Heart left ventricle (tissue), 16 donors: ENCODE measurements around the gene FOXO3B. TPM values are rescaled to one million over a fixed set of nuclear protein-coding genes. Genes with fewer than 3 reads are reported as not detected.
A peak's percentile ranks its signal among the peaks of the same experiment; 100 is the strongest.
"Not testable (repeated sequence)": the region's sequence is repeated elsewhere in the genome, so short reads cannot be mapped to it uniquely, and the experiment has no call there.

Experiments used
- ATAC-seq, 4 donors: fragments of 200-7000 bp; cut with Tn5 transposase; one replicate each; pipeline ENCODE4 v1.9.1; 2020 to 2022; ENCODE audit warnings: moderate library complexity in 4 of 4, mild to moderate bottlenecking in 3 of 4, moderate number of reproducible peaks in 1 of 4
- DNase-seq, 5 donors: peaks; one replicate each; pipeline ENCODE4 v3.0.0-alpha.2; 2020
- H3K27ac ChIP-seq, 12 donors: fragments of 200-600 bp; sonication (generic) in 4 of 12; one replicate each; pipeline versions ENCODE4 v1.5.0 to v1.8.0; 2016 to 2022; ENCODE audit warnings: mild to moderate bottlenecking in 2 of 12
- H3K27me3 ChIP-seq, 9 donors: fragments of 200-600 bp; sonication (generic) in 2 of 9; one replicate each; pipeline versions ENCODE4 v1.5.1 to v1.8.0; 2016 to 2022; ENCODE audit warnings: mild to moderate bottlenecking in 3 of 9
- H3K36me3 ChIP-seq, 9 donors: fragments of 200-600 bp; sonication (generic) in 2 of 9; one replicate each; pipeline versions ENCODE4 v1.5.0 to v1.8.0; 2018 to 2022; ENCODE audit warnings: mild to moderate bottlenecking in 2 of 9
- H3K4me1 ChIP-seq, 12 donors: fragments of 200-600 bp; sonication (generic) in 4 of 12; one replicate each; pipeline versions ENCODE4 v1.5.0 to v1.8.0; 2016 to 2022; ENCODE audit warnings: mild to moderate bottlenecking in 3 of 12
- H3K4me3 ChIP-seq, 12 donors: fragments of 200-600 bp; sonication (generic) in 4 of 12; one replicate each; pipeline versions ENCODE4 v1.5.0 to v1.8.0; 2017 to 2022; ENCODE audit warnings: mild to moderate bottlenecking in 9 of 12, moderate library complexity in 4 of 12
- H3K9me3 ChIP-seq, 12 donors: fragments of 200-600 bp; sonication (generic) in 4 of 12; one replicate each; pipeline versions ENCODE4 v1.5.0 to v1.8.0; 2016 to 2022; ENCODE audit warnings: mild to moderate bottlenecking in 1 of 12
- WGBS, 4 donors: extraction: QIAGEN DNeasy Blood & Tissue Kit in 2 of 4; methylation state at CpG; one replicate each; pipeline versions ENCODE4 v1.1.5 to v1.1.7; 2013 to 2018; 5-methylcytosine and 5-hydroxymethylcytosine counted together
- intact Hi-C, 10 donors: fragments of 100-400 bp; cut with DNase I; formaldehyde crosslinking; loops; one replicate each; pipeline versions ENCODE4 v1.11.1 to v1.14.2; 2022
- polyA plus RNA-seq, 2 donors: library from polyadenylated mRNA; stranded (reverse); fragments of 200-250 nt; gene quantifications; one replicate each; pipeline ENCODE4 v1.2.3, GENCODE V29; 2013
- total RNA-seq, 9 donors: library from RNA; depleted of rRNA in 2 of 9; stranded (reverse); fragments of >200 nt in 2 of 9; fragmentation: NEBNext Ultra II Directional in 3 of 9; extraction: Animal tissue kit (Norgen Biotek cat#: 25700) in 3 of 9; gene quantifications; one replicate each; pipeline versions ENCODE4 v1.1.0 to v1.2.4, GENCODE V29; 2016 to 2023
- TF ChIP-seq, protein P1 (sequence below), 12 donors: fragments of 200-600 bp; sonication (generic) in 4 of 12; IDR thresholded peaks; one replicate each; pipeline versions ENCODE4 v1.5.0 to v1.8.0; 2018 to 2022; ENCODE audit warnings: antibody characterized with exemption in 12 of 12, mild to moderate bottlenecking in 5 of 12
- donor health status: ischemic (EF 13 %, LVEDD 7.1; RV severe dilation, severe dysfunction).
- donor health status: healthy with polysubstance abuse.
- donor health status: DM: no; HTN: yes; CAD: no.
- donor health status: DM: no; HTN: no; CAD: no.
- donor health status: ischemic (EF 25% LVEDD 6.9; RV normal size, moderate dysfunction).
- donor health status: ischemic (EF 25% LVEDD 5.7; RV mildly dilated, moderate dysfunction).
- donor health status: healthy.
- donor health status: DM: yes; HTN: yes; CAD: no.
- donor health status: ischemic (EF 35%, LVEDD 5.7; RV mildly dilated, moderate dysfunction).
- donor health status: nonischemic (EF 11% LVEDD 7.7; RV severe dilation, severe dysfunction).
- donor health status: DM: yes; HTN: yes; CAD: no.
- donor health status: PGD.
- donor health status: ischemic (EF 29% LVEDD 5.4; RV normal size, mild dysfunction).
- donor health status: nonischemic (EF 23%, LVEDD 6.1; RV moderate dilation, normal function).

FOXO3B gene
- total and polyA plus RNA-seq, 11 donors: 0.32 to 5.1 (median 0.67) TPM

DNA sequence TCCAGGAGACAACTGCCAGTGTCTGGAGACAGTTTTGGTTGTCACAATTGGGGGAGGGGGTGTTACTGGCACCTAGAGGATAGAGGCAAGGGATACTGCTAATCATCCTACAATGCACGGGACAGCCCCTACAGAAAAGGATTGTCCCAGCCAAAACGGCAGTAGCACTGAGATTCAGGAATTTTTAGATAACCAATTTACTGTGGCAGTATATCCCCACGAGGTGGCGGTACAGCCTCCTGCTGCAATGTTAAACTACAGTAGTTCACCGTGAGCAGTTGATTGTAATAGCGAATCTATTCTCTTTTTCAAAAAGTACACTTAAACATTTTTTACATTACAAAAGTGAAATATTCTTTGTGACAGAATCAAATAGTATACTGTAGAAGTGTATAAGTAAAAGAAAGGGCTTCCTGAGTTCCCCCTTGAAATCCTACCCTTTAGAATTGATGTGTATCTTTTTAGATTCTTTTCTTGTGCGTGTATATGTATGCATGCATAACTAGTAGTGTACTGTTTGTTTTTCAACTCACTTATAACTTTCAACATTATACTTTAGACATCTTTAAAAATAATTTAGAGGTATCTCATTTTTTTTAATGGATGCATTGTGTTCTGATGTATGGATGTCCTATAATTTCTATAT lies 30.4 kb upstream of the FOXO3B start:
- H3K4me3 ChIP-seq, H3K27ac ChIP-seq, intact Hi-C loops, H3K4me1 ChIP-seq, H3K27me3 ChIP-seq, H3K36me3 ChIP-seq, H3K9me3 ChIP-seq: not testable (repeated sequence)
- peak; percentile 45 to 67 (median 59) for DNase-seq
- WGBS, 4 donors: 9 to 14% (median 12%) methylated on average over 7 of the region's 7 CpGs
- ATAC-seq: peak in 3 of 4 donors; percentile 60 to 69 (median 68)
- TF ChIP-seq, protein P1, sequence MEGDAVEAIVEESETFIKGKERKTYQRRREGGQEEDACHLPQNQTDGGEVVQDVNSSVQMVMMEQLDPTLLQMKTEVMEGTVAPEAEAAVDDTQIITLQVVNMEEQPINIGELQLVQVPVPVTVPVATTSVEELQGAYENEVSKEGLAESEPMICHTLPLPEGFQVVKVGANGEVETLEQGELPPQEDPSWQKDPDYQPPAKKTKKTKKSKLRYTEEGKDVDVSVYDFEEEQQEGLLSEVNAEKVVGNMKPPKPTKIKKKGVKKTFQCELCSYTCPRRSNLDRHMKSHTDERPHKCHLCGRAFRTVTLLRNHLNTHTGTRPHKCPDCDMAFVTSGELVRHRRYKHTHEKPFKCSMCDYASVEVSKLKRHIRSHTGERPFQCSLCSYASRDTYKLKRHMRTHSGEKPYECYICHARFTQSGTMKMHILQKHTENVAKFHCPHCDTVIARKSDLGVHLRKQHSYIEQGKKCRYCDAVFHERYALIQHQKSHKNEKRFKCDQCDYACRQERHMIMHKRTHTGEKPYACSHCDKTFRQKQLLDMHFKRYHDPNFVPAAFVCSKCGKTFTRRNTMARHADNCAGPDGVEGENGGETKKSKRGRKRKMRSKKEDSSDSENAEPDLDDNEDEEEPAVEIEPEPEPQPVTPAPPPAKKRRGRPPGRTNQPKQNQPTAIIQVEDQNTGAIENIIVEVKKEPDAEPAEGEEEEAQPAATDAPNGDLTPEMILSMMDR (IDR thresholded peaks at IDR 0.05): peak; percentile 37 to 66 (median 58)

GRCh38 chr17:18708215-18708614 lies 26.1 kb upstream of the FOXO3B start:
- H3K4me3 ChIP-seq, H3K4me1 ChIP-seq, intact Hi-C loops, H3K9me3 ChIP-seq, ATAC-seq, H3K36me3 ChIP-seq, DNase-seq, H3K27ac ChIP-seq, H3K27me3 ChIP-seq: not testable (repeated sequence)
- WGBS, 4 donors: 96 to 98% (median 97%) methylated on average over 3 of the region's 3 CpGs

DNA sequence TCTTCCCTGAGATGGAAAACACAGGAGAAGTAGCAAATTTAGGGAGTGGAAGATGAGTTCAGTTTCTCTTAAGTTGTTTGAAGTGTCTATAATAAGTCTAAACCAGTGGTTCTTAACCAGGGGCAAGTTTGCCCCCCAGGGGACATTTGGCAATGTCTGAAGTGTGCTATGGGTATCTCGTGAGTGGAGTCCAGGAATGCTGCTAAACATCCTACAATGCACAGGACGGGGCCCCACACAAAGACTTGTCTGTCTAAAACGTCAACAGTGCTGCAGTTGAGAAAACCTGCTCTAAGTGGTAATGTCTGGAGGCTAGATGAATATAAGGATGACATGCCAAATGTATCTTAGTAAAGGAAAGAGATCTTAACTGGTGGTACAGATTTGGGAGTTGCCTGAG lies 23.8 kb upstream of the FOXO3B start:
- ATAC-seq, intact Hi-C loops, H3K4me1 ChIP-seq, H3K4me3 ChIP-seq, H3K36me3 ChIP-seq, H3K27me3 ChIP-seq, H3K9me3 ChIP-seq, H3K27ac ChIP-seq, DNase-seq: not testable (repeated sequence)
- 85 to 90% (median 88%) methylated on average over 3 of the region's 3 CpGs for WGBS, 4 donors

DNA sequence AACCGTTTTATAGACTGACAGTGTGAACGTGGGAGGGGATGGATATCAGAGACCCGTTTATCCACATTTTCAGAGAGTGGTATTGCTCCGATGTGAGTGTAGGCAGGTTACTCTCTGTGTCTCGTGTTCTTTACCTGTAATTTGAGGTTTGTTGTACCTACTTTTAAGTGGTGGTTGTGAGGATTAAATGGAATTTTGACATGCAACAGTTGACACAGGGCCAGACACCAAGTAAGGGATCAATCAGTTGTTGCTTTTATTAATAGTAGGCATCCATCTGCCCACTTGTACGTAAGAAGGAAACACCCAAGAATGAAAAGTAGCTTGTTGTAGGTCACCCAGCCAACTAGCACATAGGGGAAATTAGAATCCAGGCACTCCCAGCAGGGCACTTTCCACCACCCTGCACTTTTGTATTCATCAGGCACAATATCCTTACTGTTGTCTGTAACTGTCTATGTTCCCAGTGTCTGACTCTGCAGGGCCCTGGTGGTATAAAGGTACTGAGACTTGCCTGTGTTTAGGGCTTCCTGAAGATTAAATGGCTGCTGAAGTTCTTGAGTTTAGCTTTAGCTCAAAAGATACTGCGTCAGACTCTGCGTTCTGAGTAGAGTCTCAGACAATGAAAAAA lies 16.5 kb upstream of the FOXO3B start:
- peak in 1 of 4 donors; percentile 8 for ATAC-seq
- H3K4me1 ChIP-seq, H3K9me3 ChIP-seq, H3K36me3 ChIP-seq, DNase-seq, H3K27me3 ChIP-seq, intact Hi-C loops: not testable (repeated sequence)
- H3K4me3 ChIP-seq: peak overlapping the region; percentile 24 to 86 (median 61)
- peak overlapping the region in 5 of 12 donors; percentile 51 to 69 (median 63) for H3K27ac ChIP-seq
- 50 to 58% (median 55%) methylated on average over 8 of the region's 8 CpGs for WGBS, 4 donors

DNA sequence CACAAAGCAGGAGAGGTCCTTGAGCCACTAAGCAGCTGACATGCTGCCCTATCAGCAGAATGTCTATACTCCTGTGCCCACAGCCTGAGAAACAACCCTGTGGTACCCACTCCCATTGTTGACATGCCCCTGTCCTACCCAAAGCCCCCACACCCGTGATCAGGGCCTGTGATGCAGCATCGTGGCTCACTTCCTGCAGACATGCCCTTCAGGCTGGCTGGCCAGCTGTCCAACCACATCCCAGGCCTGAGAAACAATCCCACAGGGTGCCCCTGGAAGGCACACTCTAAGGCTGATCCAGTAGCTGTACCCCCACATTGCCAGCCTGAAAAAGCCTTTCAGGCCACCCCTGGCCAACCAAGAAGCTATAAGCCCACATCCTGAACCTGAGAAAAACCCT lies 13.0 kb upstream of the FOXO3B start:
- DNase-seq, H3K4me3 ChIP-seq, H3K36me3 ChIP-seq, H3K27ac ChIP-seq, H3K27me3 ChIP-seq, H3K4me1 ChIP-seq, ATAC-seq, intact Hi-C loops, H3K9me3 ChIP-seq: not testable (repeated sequence)
- WGBS, 4 donors: 57 to 80% (median 70%) methylated on average over 1 to 2 of the region's 2 CpGs; no CpG with 5 or more reads in 1 of the 4 donors

GRCh38 chr17:18682668-18683067 lies 554 bp upstream of the FOXO3B start:
- H3K27ac ChIP-seq: peak overlapping the region in 1 of 12 donors; percentile 62
- ATAC-seq, intact Hi-C loops, DNase-seq, H3K27me3 ChIP-seq, H3K4me1 ChIP-seq, H3K9me3 ChIP-seq, H3K36me3 ChIP-seq: not testable (repeated sequence)
- H3K4me3 ChIP-seq: peak overlapping the region in 11 of 12 donors; percentile 44 to 82 (median 58)
- WGBS, 4 donors: 1 to 9% (median 7%) methylated on average over 2 to 3 of the region's 3 CpGs

GRCh38 chr17:18677381-18677780 lies 4.7 kb downstream of the FOXO3B start:
- H3K4me1 ChIP-seq, intact Hi-C loops, DNase-seq, ATAC-seq, H3K4me3 ChIP-seq, H3K36me3 ChIP-seq, H3K27ac ChIP-seq, H3K27me3 ChIP-seq, H3K9me3 ChIP-seq: not testable (repeated sequence)
- WGBS, 4 donors: 97 to 99% (median 98%) methylated on average over 22 to 29 of the region's 29 CpGs

DNA sequence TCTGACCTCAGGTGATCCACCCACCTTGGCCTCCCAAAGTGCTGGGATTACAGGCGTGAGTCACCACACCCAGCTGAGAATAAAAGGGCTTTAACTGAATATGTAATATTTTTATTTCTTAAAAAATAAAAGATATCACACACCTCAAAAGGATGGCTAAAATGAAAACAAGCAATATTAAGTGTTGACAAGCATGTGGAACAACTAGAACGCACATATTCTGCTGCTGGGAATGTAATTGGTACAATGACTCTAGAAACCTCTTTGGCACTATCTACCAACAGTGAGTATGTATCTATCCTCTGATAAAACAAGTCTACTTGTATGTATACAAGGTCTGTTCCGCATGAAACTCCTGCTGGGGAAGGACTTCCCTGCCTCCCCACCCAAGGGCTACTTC lies 5.2 kb downstream of the FOXO3B start:
- ATAC-seq, DNase-seq, H3K27ac ChIP-seq, H3K4me3 ChIP-seq, H3K27me3 ChIP-seq, intact Hi-C loops, H3K36me3 ChIP-seq, H3K4me1 ChIP-seq, H3K9me3 ChIP-seq: not testable (repeated sequence)
- 98 to 100% (median 99%) methylated on average over 3 of the region's 3 CpGs for WGBS, 4 donors

- H3K27ac ChIP-seq, H3K4me1 ChIP-seq, intact Hi-C loops, DNase-seq, H3K4me3 ChIP-seq, H3K27me3 ChIP-seq: not testable (repeated sequence)
- peak in 2 of 4 donors; percentile 18 to 53 for ATAC-seq
- 93 to 98% (median 95%) methylated on average over 30 to 86 of the region's 102 CpGs for WGBS, 4 donors
- Histone ChIP-seq H3K36me3 (peaks cover 0 to 24% (median 0%) of the 10 kb centered on the region in 9 donors), H3K9me3 (peaks cover 0 to 16% (median 1%) of the 10 kb centered on the region in 12 donors)
Observed at GRCh38 chr17:18672395-18673227, 9.5 kb downstream of the FOXO3B start.
